Nephron progenitor cell (in vitro differentiated cells): ENCODE measurements around the gene TMEM138.
A peak's percentile ranks its signal among the peaks of the same experiment; 100 is the strongest.

ENCODE experiments used
- DNase-seq: peaks from one replicate; pipeline ENCODE4 v3.0.0; 2021
- H3K27ac Mint-ChIP-seq: 2 replicates; pipeline ENCODE4 v1.8.0; 2021; ENCODE audit warnings: mild to moderate bottlenecking, moderate library complexity, mixed read lengths
- H3K27me3 Mint-ChIP-seq: 2 replicates; pipeline ENCODE4 v1.8.0; 2021; ENCODE audit warnings: mild to moderate bottlenecking, low read depth, mixed read lengths; ENCODE audit not compliant: poor library complexity
- H3K36me3 Mint-ChIP-seq: 2 replicates; pipeline ENCODE4 v1.8.0; 2021; ENCODE audit warnings: low read depth, mixed read lengths
- H3K4me1 Mint-ChIP-seq: 2 replicates; pipeline ENCODE4 v1.8.0; 2021; ENCODE audit warnings: mixed read lengths
- H3K4me3 Mint-ChIP-seq: 2 replicates; pipeline ENCODE4 v1.8.0; 2021; ENCODE audit warnings: mild to moderate bottlenecking, moderate library complexity, mixed read lengths
- H3K9me3 Mint-ChIP-seq: 2 replicates; pipeline ENCODE4 v1.8.0; 2021; ENCODE audit warnings: mild to moderate bottlenecking, moderate library complexity, mixed read lengths
- CTCF ChIP-seq: fragments of 200-600 bp; sonication (generic); IDR thresholded peaks from 2 replicates; pipeline ENCODE4 v1.5.0; 2021; ENCODE audit warnings: antibody characterized with exemption

The TMEM138 gene

DNA sequence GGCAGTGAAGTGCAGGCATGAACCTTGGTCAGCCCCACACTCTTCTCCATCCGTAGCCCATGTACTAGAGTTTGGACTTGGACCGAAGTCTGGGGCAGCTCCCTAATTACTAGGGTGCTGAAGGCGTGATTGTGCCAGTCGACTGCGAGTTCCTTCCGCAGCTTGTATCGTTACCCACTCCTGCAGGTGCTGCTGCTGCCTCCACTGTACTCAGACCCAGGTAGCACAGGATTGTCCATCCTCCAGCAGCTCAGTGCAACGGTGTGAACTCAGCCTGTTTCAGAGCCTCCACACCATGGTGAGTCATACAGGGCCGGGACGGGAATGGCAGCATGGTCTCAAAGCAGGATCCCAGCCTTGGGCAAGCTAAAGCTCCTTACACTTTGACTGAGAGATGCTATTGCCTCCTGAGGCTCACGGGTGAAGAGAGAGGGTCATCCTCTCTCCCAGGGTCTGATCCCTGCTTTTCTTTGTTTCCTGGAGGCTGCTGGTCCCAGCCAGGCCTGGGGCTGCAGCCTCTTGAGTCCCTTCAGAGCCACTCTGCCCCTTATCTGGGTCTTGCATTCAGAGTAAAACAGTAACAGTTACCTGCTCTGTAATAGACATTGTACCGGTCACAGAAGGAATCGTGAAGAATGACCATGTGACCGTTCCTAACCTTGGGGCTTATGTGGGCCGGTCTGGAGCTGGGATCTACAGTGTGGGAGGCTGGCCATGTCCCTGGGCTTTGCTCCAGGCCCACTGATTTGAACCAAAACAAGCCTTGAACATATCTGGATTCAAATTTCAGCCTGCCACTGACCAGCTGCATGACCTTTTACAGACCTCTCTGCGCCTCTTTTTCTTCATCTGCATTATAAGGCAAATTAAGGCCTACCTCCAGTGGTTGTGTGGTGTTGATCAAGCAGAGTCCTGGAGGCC lies 27.5 kb upstream of the TMEM138 start:
- Mint-ChIP-seq H3K36me3 (peaks cover 18% of the 10 kb centered on the region), H3K9me3 (no peaks in the 10 kb centered on the region), H3K4me1 (peaks cover 59% of the 10 kb centered on the region), H3K27me3 (no peaks in the 10 kb centered on the region), H3K27ac (peak overlapping the region; percentile 71), H3K4me3 (peak overlapping the region; percentile 95)
- TF ChIP-seq CTCF = no peak
- no peak for DNase-seq

- Mint-ChIP-seq H3K4me1 (peaks cover 59% of the 10 kb centered on the region), H3K27ac (peak overlapping the region; percentile 71), H3K36me3 (peaks cover 14% of the 10 kb centered on the region), H3K4me3 (peak overlapping the region; percentile 44), H3K9me3 (no peaks in the 10 kb centered on the region), H3K27me3 (no peaks in the 10 kb centered on the region)
- TF ChIP-seq CTCF = no peak
- no peak for DNase-seq
Observed at GRCh38 chr11:61335355-61335710, 26.8 kb upstream of the TMEM138 start.

DNA sequence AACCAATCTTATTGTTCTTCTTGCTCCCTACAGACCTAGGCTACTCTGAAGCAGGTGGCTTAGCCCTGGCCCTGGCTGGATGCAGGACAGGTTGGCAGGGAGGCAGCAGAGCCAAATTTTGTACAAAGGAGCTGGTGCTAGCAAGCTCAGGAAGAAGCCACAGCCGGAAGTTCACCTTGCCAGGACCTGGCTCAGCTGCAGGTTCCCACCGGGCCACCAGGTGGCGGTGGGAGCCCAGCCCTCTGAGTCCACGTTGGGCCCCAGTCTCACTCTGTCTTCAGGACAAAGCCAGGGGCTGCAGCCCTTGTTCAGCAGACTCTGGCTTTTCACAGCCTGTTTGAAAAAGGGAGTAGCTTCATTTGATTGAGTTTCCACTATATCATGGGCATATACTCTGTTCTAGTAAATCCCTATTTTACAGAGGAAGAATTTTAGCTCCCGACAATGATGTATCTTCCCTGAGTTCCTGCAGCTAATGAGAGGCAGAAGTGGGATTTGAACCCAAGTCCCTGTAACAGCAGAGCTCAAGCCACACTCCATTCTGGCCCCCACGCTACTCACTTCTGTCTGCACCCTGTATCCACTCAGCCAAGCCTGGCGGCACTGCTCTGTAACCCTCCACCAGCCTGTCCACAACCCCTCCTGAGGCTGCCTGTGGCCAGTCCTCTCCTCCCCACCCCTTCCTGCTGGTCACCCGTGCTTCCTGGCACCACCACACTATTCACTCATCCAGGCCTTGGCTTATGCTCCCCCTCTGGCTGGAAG lies 25.8 kb upstream of the TMEM138 start:
- Mint-ChIP-seq H3K36me3 (peaks cover 20% of the 10 kb centered on the region), H3K27ac (no peak overlapping the region), H3K27me3 (no peaks in the 10 kb centered on the region), H3K4me3 (no peak overlapping the region), H3K9me3 (no peaks in the 10 kb centered on the region), H3K4me1 (peaks cover 52% of the 10 kb centered on the region)
- peak; percentile 84 for DNase-seq
- peak; percentile 95 for TF ChIP-seq CTCF

DNA sequence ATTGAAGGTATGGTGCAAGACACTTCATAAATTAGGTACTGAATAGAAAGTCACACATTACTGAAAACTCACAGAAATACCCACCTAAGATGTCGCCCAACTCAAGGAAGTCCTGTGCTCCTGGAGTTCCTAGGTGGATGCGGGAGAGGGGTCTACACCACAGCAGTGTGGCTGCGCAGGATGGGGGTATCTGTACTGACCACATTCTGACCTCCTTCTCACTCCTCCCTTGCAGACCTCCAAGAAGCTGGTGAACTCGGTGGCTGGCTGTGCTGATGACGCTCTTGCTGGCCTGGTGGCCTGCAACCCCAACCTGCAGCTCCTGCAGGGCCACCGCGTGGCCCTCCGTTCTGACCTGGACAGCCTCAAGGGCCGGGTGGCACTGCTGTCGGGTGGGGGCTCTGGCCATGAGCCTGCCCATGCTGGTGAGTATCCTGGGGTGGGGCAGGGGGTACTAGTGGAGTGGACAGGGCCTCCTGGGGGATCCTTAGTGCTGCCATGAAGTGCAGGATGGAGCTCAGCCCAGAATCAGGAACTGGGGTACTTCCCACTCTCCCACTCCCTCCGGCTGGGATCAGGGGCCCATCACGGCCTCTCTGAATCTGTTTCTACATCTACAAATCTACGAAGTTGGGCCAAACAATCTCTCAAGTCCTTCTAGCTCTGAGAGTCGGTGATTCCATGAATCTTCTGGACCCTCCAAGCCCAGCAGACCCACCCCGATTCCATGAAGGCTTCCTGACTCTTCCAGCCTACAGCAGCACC lies 24.3 kb upstream of the TMEM138 start:
- no peaks in the 10 kb centered on the region for H3K9me3 Mint-ChIP-seq
- TF ChIP-seq CTCF = no peak
- H3K36me3 Mint-ChIP-seq = peaks cover 24% of the 10 kb centered on the region
- H3K27ac Mint-ChIP-seq = peak overlapping the region; percentile 75
- H3K4me1 Mint-ChIP-seq = peaks cover 39% of the 10 kb centered on the region
- DNase-seq = no peak
- H3K27me3 Mint-ChIP-seq = no peaks in the 10 kb centered on the region
- no peak overlapping the region for H3K4me3 Mint-ChIP-seq

- H3K27ac Mint-ChIP-seq = no peak overlapping the region
- no peak for TF ChIP-seq CTCF
Observed at GRCh38 chr11:61338783-61339489, 23.2 kb upstream of the TMEM138 start.

More at GRCh38 chr11:61338783-61339489, 23.2 kb upstream of the TMEM138 start:
- Mint-ChIP-seq H3K9me3 (no peaks in the 10 kb centered on the region), H3K27me3 (no peaks in the 10 kb centered on the region), H3K4me3 (no peak overlapping the region), H3K36me3 (peaks cover 24% of the 10 kb centered on the region), H3K4me1 (peaks cover 31% of the 10 kb centered on the region)
- DNase-seq = no peak
